ENCODE measurements around the gene FAM181B.
"Not testable (repeated sequence)": the region's sequence is repeated elsewhere in the genome, so short reads cannot be mapped to it uniquely, and the experiment has no call there.

The FAM181B gene

GRCh38 chr11:82734120-82734479 lies 436 bp upstream of the FAM181B start:
- no peak for DNase-seq

GRCh38 chr11:82732734-82733443 lies 775 bp downstream of the FAM181B start:
- DNase-seq = peak; percentile 68

GRCh38 chr11:82732348-82732733 lies 1.3 kb downstream of the FAM181B start:
- no peak for DNase-seq

- DNase-seq = peak; percentile 41
Observed at GRCh38 chr11:82731691-82732277, 1.9 kb downstream of the FAM181B start.

GRCh38 chr11:82730754-82731153 lies 2.9 kb downstream of the FAM181B start:
- DNase-seq = no peak

GRCh38 chr11:82730286-82730685 lies 3.4 kb downstream of the FAM181B start:
- no peak for DNase-seq

GRCh38 chr11:82724026-82724425 lies 9.6 kb downstream of the FAM181B start:
- DNase-seq = no peak

- no peak for DNase-seq
Observed at GRCh38 chr11:82722231-82722630, 11.4 kb downstream of the FAM181B start.

GRCh38 chr11:82720267-82721065 lies 13.2 kb downstream of the FAM181B start:
- no peak for DNase-seq

GRCh38 chr11:82719361-82720105 lies 14.1 kb downstream of the FAM181B start:
- no peak for DNase-seq

GRCh38 chr11:82718821-82719220 lies 14.8 kb downstream of the FAM181B start:
- DNase-seq = no peak

GRCh38 chr11:82718307-82718706 lies 15.4 kb downstream of the FAM181B start:
- peak; percentile 41 for DNase-seq

GRCh38 chr11:82714346-82715174 lies 19.1 kb downstream of the FAM181B start:
- DNase-seq = no peak

GRCh38 chr11:82711648-82712047 lies 22.0 kb downstream of the FAM181B start:
- no peak for DNase-seq

- DNase-seq = no peak
Observed at GRCh38 chr11:82703796-82704195, 29.9 kb downstream of the FAM181B start.

GRCh38 chr11:82703226-82703625 lies 30.4 kb downstream of the FAM181B start:
- no peak for DNase-seq

- peak; percentile 29 for DNase-seq
Observed at GRCh38 chr11:82701847-82702520, 31.7 kb downstream of the FAM181B start.

- no peak for DNase-seq
Observed at GRCh38 chr11:82698576-82699352, 34.9 kb downstream of the FAM181B start.

- no peak for DNase-seq
Observed at GRCh38 chr11:82692981-82693380, 40.7 kb downstream of the FAM181B start.

- not testable (repeated sequence) for DNase-seq
Observed at GRCh38 chr11:82689347-82689746, 44.3 kb downstream of the FAM181B start.
